Kidney epithelial cell (primary cell): ENCODE data around the gene GOLGA8M. TPM values are rescaled to one million over a fixed set of nuclear protein-coding genes. Genes with fewer than 3 reads are reported as not detected.
A peak's percentile ranks its signal among the peaks of the same experiment; 100 is the strongest.
"Not testable (repeated sequence)": the region's sequence is repeated elsewhere in the genome, so short reads cannot be mapped to it uniquely, and the experiment has no call there.

Experiments
- DNase-seq: peaks from one replicate; pipeline ENCODE4 v3.0.0-alpha.2; 2010; ENCODE audit warnings: low read depth
- H3K27me3 ChIP-seq: 2 replicates; pipeline ENCODE4 v1.6.0; 2011; ENCODE audit warnings: low read length; ENCODE audit not compliant: control insufficient read depth, insufficient read depth
- H3K36me3 ChIP-seq: 2 replicates; pipeline ENCODE4 v1.5.1; 2011; ENCODE audit warnings: low read length; ENCODE audit not compliant: control insufficient read depth, insufficient read depth
- H3K4me3 ChIP-seq: 2 replicates; pipeline ENCODE4 v1.5.1; 2011; ENCODE audit warnings: low read depth, mild to moderate bottlenecking, control low read depth, low read length
- total RNA-seq: library from RNA; depleted of rRNA; stranded (reverse); fragments of >200 nt; gene quantifications from 2 replicates; pipeline ENCODE4 v1.2.3, GENCODE V29; 2015
- TF ChIP-seq, protein P1 (sequence below): IDR thresholded peaks from 2 replicates; pipeline ENCODE4 v1.5.1; 2011; ENCODE audit warnings: mild to moderate bottlenecking, moderate library complexity, low read length, control low read depth, inconsistent platforms; ENCODE audit not compliant: insufficient read depth, poor library complexity, severe bottlenecking

Gene GOLGA8M
- total RNA-seq, 1 donor from 2014 or later: not detected

DNA sequence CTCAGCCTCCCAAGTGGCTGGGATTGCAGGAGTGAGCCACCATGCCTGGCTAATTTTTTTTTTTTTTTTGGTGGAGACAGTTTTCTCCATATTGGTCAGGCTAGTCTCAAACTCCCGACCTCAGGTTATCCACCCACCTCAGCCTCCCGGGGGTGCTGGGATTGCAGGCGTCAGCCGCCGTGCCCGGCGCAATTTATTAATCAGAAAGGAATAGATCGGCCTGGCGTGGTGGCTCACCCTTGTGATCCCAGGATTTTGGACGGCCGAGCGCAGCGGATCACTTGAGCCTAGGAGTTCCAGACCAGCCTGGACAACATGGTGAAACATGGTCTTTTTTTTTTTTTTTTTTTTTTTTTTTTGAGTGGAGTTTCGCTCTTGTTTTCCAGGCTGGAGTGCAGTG, 13.3 kb upstream of the GOLGA8M start:
- no peaks in the 10 kb centered on the region for H3K27me3 ChIP-seq
- TF ChIP-seq, protein P1, sequence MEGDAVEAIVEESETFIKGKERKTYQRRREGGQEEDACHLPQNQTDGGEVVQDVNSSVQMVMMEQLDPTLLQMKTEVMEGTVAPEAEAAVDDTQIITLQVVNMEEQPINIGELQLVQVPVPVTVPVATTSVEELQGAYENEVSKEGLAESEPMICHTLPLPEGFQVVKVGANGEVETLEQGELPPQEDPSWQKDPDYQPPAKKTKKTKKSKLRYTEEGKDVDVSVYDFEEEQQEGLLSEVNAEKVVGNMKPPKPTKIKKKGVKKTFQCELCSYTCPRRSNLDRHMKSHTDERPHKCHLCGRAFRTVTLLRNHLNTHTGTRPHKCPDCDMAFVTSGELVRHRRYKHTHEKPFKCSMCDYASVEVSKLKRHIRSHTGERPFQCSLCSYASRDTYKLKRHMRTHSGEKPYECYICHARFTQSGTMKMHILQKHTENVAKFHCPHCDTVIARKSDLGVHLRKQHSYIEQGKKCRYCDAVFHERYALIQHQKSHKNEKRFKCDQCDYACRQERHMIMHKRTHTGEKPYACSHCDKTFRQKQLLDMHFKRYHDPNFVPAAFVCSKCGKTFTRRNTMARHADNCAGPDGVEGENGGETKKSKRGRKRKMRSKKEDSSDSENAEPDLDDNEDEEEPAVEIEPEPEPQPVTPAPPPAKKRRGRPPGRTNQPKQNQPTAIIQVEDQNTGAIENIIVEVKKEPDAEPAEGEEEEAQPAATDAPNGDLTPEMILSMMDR: no peak
- H3K36me3 ChIP-seq: no peaks in the 10 kb centered on the region
- DNase-seq: no peak
- no peak overlapping the region for H3K4me3 ChIP-seq

DNA sequence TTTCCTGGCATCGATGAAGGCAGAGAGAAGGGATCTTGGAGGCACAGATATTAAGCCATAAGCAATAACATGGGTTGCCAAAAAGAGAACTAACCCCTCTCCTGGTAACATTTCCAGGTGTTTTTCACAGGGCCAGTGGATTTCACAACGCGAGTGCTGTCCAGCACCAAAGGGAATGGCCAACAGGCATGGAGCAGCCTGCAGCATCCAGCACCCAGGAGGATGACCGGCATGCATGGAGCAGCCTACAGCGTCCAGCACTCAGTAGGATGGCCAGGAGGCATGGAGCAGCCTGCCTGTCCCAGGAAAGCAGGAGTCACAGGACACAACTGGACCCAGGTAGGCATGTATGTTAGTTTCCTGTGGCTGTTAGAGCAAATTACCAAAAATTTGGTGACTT, 11.8 kb upstream of the GOLGA8M start:
- not testable (repeated sequence) for H3K4me3 ChIP-seq, H3K36me3 ChIP-seq, DNase-seq, H3K27me3 ChIP-seq

DNA sequence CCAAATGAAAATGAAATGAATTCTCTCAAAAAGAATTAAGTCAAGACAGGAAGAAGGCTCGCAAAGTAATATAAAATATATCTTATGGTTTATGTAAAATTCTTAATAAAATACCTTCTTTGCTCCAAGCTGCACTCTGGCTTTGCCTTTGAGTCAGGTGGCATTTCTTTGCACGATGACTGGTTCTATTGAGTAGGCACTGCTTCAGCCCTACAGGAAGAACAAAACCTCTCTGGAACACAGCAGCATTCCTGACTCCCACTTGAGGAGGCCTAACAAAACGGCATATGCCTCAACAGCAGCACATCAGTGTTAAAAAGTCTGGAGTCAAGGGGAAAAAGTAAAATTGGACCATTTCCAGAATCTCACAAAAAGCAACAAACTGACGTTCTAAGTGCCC, 7.4 kb upstream of the GOLGA8M start:
- not testable (repeated sequence) for H3K4me3 ChIP-seq, H3K27me3 ChIP-seq, DNase-seq, H3K36me3 ChIP-seq

DNA sequence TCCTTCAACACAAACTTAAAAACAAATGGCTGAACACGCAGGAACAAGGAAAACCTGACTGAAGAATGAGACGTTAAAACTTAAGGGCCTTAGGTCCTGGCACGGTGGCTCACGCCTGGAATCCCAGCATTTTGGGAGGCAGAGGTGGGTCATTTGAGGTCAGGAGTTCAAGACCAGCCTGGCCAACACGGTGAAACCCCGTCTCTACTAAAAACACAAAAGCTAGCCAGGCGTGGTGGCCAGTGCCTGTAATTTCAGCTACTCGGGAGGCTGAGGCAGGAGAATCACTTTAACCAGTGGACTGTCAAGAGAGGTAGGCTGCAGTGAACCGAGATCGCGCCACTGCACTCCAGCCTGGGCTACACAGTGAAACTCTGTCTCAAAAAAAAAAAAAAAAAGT, 6.4 kb upstream of the GOLGA8M start:
- H3K27me3 ChIP-seq, DNase-seq, H3K36me3 ChIP-seq, H3K4me3 ChIP-seq: not testable (repeated sequence)

DNA sequence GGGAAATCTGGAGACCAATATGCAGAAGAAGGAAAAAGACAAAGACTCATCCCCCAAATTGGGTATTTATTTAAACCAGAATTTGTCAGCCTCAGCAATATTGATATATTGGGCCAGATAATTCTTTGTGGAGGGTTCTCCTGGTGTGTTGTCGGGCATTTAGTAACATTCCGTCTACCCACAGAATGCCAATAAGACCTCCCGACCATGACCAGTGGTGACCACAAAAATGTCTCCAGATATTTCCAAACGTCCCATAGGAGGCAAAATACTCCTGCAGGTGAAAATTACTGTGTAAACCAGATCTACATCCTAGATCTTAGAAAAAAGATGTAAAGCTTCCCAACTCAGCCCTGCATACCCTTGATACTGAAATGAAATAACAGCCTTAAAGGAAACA, 2.0 kb upstream of the GOLGA8M start:
- H3K4me3 ChIP-seq, H3K27me3 ChIP-seq, H3K36me3 ChIP-seq: not testable (repeated sequence)
- peak; percentile 29 for DNase-seq

DNA sequence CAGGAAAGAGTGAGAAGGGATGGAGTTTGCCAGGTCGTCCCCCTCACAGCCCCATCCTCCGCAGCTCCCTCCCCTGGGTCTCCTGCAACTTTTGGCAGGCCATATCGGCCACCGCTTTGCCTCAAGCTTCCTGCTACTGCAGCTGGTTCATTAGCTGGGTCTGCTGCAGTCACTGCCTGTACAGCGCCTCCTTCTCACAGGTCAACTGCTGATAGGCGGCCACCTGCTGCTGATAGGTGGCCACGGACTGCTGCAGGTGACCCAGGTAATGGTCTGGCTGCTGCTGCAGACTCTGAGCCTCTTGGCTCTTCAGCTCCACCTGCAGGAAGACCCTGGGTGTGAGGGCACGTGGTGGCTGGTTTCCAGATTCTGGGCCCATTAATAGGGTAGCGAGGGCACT, 8.3 kb downstream of the GOLGA8M start:
- not testable (repeated sequence) for DNase-seq, H3K27me3 ChIP-seq, H3K36me3 ChIP-seq, H3K4me3 ChIP-seq

DNA sequence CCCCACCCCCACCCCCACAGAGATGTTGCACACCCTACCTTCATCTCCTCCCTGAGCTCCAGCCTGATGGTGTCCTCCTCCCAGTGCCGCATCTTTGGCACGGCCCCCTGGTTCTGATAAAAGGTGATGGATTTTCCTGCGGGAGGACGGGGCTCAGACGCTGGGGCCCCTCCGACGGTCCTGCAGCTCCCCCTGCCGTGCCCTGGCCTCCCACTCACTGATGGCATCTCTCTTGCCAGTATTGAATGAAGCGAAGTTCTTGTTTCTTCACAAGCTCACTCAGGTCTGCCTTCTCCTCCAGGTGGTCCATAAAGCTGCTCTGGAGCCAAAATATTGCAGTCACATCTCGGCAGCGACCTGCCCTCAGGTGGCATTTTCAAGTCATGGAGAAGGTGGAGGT, 9.8 kb downstream of the GOLGA8M start:
- H3K4me3 ChIP-seq, H3K36me3 ChIP-seq, H3K27me3 ChIP-seq, DNase-seq: not testable (repeated sequence)

DNA sequence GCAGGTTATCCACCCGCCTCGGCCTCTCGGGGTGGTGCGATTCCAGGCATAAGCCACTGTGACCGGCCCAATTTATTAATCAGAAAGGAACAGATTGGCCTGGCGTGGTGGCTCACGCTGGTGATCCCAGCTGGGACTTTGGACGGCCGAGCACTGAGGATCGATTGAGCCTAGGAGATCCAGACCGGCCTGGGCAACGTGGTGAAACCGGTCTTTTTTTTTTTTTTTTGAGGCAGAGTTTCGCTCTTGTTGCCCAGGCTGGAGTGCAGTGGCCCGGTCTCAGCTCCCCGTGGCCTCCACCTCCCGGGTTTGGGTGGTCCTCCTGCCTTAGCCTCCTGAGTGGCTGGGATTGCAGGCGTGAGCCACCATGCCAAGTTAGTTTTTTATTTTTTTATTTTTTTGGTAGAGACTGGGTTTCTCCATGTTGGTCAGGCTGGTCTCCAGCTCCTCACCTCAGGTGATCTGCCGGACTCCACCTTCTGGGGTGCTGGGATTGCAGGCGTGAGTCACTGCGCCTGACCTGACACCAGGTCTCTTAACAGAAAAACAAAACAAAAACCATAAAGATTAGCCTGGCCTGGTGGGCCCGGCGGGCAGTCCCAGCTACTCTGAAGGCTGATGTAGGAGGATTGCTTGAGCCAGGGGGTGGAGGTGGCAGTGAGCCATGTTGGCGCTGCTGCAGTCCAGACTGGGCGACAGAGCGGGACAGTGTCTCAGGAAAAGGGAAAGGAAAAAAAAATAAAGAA, 18.0 kb downstream of the GOLGA8M start:
- not testable (repeated sequence) for H3K4me3 ChIP-seq, DNase-seq, H3K36me3 ChIP-seq, H3K27me3 ChIP-seq

DNA sequence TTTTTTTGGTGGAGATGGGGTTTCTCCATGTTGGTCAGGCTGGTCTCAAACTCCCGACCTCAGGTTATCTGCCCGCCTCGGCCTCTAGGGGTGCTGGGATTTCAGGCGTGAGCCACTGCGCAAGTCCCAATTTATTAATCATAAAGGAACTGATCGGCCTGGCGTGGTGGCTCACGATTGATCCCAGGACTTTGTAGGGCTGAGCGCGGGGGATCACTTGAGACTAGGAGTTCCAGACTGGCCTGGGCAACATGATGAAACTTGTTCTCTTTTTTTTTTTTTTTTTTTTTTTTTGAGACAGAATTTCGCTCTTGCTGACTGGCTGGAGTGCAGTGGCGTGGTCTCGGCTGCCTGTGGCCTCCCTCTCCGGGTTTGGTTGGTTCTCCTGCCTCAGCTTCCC, 19.2 kb downstream of the GOLGA8M start:
- not testable (repeated sequence) for H3K4me3 ChIP-seq, H3K36me3 ChIP-seq, H3K27me3 ChIP-seq, DNase-seq

DNA sequence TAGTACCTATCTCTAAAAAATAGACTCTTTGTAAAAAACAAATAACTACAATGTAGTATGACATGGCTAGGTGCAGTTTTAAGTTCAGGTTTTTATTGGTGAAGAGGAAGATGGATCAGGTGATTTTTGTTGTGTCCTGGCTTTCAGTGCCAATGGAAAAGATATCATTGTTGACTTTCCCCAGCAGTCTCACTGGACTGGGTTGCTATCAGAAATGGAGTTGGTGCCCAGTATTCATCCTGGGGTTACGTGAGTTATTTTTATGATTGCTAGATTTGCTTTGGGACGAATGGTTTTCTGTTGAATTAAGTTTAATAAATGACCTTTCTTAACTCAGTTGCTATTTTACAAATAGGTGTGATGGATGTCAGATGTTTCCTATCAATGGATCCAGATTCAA, 38.7 kb downstream of the GOLGA8M start:
- H3K27me3 ChIP-seq, DNase-seq, H3K36me3 ChIP-seq, H3K4me3 ChIP-seq: not testable (repeated sequence)

DNA sequence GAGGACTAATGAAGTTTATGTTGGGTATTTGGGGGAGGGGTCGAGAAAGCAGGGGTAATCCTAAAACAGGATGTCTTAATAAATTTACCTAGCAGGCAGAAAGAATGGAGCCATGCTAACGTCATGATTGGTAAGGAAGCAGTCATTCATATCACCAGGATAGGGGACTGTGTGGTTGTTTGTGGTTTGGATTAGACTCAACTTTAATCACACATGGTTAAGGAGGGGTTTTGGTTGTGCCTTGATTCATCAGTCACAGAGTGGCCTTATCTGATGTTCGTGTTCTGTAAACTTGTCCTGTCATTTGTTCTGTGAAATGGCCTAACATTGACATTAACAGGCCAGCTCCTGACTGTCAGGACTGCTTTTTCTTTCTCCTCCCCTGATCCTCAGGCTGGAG, 40.1 kb downstream of the GOLGA8M start:
- not testable (repeated sequence) for DNase-seq, H3K36me3 ChIP-seq, H3K4me3 ChIP-seq, H3K27me3 ChIP-seq

DNA sequence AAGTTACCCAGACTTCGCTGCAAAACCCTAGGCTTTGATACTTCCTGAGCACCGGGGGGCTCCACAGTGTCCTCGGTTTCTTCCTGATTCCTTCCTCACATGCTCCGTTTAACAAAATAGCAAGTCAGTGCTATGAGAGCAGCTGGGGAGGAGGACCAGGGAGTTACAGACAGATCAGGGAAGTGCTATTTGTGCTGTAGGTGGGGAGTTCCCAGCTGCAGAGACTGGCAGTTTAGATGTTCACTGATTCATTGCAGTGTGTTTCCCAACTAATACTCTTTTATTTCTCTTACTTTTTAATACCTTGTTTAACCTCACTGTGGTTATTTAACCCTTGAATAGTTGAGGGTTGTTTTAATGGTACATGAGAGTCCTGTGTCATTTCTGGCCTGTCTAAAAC, 45.8 kb downstream of the GOLGA8M start:
- H3K4me3 ChIP-seq, H3K36me3 ChIP-seq, DNase-seq: not testable (repeated sequence)

DNA sequence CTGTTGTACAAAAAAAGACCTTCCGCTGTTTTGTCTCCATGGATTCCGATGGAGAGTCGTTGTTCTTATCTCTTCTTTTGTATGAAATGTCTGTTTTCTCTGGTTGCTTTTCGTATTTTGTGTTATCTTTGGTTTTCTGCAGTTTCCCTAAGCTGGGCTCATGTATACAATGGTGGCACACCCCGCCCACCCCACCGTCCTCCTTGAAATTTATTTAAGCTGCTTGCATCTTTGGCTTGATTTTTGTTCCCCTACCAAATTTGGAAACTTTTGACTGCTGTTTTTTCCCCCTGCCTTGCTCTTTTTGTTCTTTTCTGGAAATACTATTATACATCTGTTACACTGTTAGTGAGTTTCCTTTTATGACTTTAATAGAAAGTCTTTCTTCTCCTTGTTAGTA, 47.6 kb downstream of the GOLGA8M start:
- not testable (repeated sequence) for H3K36me3 ChIP-seq, H3K27me3 ChIP-seq, H3K4me3 ChIP-seq, DNase-seq

More for the DNA sequence above, 45.8 kb downstream of the GOLGA8M start:
- not testable (repeated sequence) for H3K27me3 ChIP-seq

DNA sequence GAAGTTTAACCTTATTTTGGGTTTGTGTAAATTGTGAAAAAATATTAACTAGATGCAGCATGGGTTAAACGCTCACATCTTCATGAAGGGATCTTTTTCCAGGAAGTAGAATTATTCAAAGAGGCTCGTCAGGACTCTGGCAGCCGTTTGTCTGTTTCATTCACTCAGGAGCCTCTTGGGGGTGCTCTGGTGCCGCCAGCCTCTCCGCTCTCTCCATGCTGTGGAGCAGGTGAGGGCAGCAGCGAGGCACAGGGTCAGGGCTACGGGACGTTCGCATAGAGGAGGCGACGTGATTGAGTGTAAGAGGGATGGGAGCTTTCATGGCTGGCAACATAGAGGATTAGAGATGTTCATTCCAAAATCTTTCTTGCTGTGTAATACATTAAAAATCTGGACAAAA, 48.5 kb downstream of the GOLGA8M start:
- DNase-seq, H3K36me3 ChIP-seq, H3K4me3 ChIP-seq, H3K27me3 ChIP-seq: not testable (repeated sequence)

DNA sequence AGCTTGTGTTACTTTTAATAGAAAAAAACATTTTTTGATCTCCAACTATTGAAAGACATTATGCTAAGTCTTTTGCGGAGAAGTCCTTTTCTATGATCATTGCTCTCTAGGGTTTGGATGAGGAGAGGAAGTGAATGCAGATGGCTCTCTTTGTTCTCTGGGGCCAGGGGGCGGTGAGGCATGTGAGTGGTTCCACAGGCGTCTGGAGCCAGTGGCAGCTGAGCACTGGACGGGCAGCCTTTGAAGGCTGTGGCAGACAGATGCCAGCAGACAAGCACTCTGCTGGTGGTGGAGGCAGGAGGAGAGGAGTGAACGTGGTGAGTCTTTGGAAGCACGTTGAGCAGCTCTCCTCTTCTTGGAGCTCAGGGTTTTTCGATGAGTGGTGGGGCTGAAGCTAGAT, 51.5 kb downstream of the GOLGA8M start:
- DNase-seq, H3K4me3 ChIP-seq, H3K27me3 ChIP-seq, H3K36me3 ChIP-seq: not testable (repeated sequence)
